Measurements from ENCODE around the gene RBM4B.

DNA sequence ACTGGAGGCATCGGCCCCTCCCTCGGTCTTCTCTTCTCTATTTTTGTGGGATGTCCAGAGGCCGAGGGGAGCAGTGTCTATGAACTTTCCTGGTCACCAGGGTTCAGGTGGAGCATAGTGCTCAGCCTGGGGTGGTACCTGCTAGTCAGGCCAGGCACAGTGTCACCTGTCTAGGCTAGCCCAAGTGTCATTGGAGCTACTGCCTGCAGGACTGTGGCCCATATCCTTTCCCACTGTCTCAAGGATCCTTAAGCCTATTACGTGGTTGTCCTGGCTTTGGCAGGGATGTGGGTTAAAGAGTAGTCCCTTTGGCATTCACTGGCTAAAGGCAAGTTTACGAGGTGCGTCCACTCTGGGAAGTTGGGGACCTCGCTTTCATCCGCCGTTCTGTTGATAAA, 51.9 kb downstream of the RBM4B start:
- TF ChIP-seq, protein P1, sequence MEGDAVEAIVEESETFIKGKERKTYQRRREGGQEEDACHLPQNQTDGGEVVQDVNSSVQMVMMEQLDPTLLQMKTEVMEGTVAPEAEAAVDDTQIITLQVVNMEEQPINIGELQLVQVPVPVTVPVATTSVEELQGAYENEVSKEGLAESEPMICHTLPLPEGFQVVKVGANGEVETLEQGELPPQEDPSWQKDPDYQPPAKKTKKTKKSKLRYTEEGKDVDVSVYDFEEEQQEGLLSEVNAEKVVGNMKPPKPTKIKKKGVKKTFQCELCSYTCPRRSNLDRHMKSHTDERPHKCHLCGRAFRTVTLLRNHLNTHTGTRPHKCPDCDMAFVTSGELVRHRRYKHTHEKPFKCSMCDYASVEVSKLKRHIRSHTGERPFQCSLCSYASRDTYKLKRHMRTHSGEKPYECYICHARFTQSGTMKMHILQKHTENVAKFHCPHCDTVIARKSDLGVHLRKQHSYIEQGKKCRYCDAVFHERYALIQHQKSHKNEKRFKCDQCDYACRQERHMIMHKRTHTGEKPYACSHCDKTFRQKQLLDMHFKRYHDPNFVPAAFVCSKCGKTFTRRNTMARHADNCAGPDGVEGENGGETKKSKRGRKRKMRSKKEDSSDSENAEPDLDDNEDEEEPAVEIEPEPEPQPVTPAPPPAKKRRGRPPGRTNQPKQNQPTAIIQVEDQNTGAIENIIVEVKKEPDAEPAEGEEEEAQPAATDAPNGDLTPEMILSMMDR (IDR thresholded peaks at IDR 0.05; ENCODE audit: insufficient read depth, low read length): no peak
- TF ChIP-seq POLR2AphosphoS5 (IDR thresholded peaks at IDR 0.05; ENCODE audit: low read depth): no peak
